ENCODE data around the gene NIPAL3.

The NIPAL3 gene

GRCh38 chr1:24425441-24425840, 9.8 kb downstream of the NIPAL3 start:
- Histone ChIP-seq H3K27me3 (no peaks in the 10 kb centered on the region), H3K4me1 (no peaks in the 10 kb centered on the region), H3K4me2 (no peak overlapping the region), H4K20me1 (no peaks in the 10 kb centered on the region), H3K27ac (no peak overlapping the region), H3K4me3 (no peak overlapping the region), H3K36me3 (peaks cover 0 to 43% (median 20%) of the 10 kb centered on the region in 11 experiments; a peak in 13 of 22 replicates), H3K9me3 (replicated peaks in 1 of 11) (no peaks in the 10 kb centered on the region), H3K9ac (no peak overlapping the region)
- no peak for TF ChIP-seq Cebpa-rat (IDR thresholded peaks at IDR 0.05)

- Histone ChIP-seq H3K4me3 (no peak overlapping the region), H3K36me3 (peaks cover 0 to 38% (median 18%) of the 10 kb centered on the region in 11 experiments; a peak in 12 of 22 replicates), H3K4me1 (no peaks in the 10 kb centered on the region), H3K9ac (no peak overlapping the region), H3K27ac (no peak overlapping the region), H4K20me1 (no peaks in the 10 kb centered on the region), H3K27me3 (no peaks in the 10 kb centered on the region), H3K4me2 (no peak overlapping the region), H3K9me3 (replicated peaks in 1 of 11) (no peaks in the 10 kb centered on the region)
- TF ChIP-seq Cebpa-rat (IDR thresholded peaks at IDR 0.05), result no peak
Observed at GRCh38 chr1:24425922-24426321, 10.3 kb downstream of the NIPAL3 start.

DNA sequence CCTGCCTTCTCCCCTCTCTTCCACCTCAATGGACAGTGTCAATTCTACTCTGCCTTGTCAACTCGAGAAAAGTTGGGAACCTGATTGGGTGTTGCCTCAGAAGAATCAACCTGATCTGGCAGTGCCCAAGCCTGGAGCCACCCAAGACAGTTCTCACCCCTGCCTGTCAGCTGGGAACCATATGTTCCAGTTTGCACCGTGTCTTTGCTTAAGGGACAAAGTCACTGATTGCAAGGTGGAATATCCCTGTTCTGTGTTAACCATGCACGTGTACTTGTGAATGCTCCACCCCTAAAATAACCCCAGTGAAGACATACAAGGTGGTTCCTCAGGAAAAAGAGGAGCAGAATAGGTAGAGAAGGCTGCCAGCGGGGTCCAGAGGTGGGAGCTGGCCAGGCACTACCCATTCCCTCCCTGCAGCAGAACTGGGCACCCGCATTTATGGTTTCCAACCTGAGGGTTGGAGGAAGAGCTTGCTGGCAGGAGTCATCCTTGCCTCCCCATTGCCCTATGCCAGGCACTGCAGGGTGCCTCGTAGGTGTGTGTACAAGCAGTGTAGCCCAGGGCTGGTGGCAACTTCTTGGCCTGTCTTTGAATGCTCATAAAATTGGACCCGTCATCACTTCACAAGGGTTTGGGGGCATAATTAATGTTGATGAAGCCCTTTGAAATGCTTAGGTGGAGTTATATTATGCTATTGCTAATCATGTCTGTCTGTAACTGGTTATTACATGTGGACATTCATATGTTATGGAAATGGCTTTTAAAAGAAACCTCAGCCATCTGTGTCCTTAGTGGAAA, 11.3 kb downstream of the NIPAL3 start:
- TF ChIP-seq Cebpa-rat (IDR thresholded peaks at IDR 0.05), result no peak

GRCh38 chr1:24427545-24427862, 11.9 kb downstream of the NIPAL3 start:
- Histone ChIP-seq H4K20me1 (no peaks in the 10 kb centered on the region), H3K27me3 (no peaks in the 10 kb centered on the region), H3K27ac (no peak overlapping the region), H3K36me3 (peaks cover 0 to 22% (median 4%) of the 10 kb centered on the region in 11 experiments; a peak in 10 of 22 replicates), H3K4me1 (no peaks in the 10 kb centered on the region), H3K4me3 (no peak overlapping the region), H3K9ac (no peak overlapping the region), H3K9me3 (replicated peaks in 1 of 11) (no peaks in the 10 kb centered on the region), H3K4me2 (no peak overlapping the region)
- no peak for TF ChIP-seq Cebpa-rat (IDR thresholded peaks at IDR 0.05)

More for the DNA sequence above, 11.3 kb downstream of the NIPAL3 start:
- H4K20me1 ChIP-seq, result no peaks in the 10 kb centered on the region
- H3K27me3 ChIP-seq, result no peaks in the 10 kb centered on the region
- no peak overlapping the region for H3K27ac ChIP-seq
- H3K9me3 ChIP-seq (replicated peaks in 1 of 11), result no peaks in the 10 kb centered on the region
- H3K4me3 ChIP-seq, result no peak overlapping the region
- H3K9ac ChIP-seq, result no peak overlapping the region
- peaks cover 0 to 28% (median 10%) of the 10 kb centered on the region in 11 experiments; a peak in 12 of 22 replicates for H3K36me3 ChIP-seq
- no peak overlapping the region for H3K4me2 ChIP-seq
- no peaks in the 10 kb centered on the region for H3K4me1 ChIP-seq

DNA sequence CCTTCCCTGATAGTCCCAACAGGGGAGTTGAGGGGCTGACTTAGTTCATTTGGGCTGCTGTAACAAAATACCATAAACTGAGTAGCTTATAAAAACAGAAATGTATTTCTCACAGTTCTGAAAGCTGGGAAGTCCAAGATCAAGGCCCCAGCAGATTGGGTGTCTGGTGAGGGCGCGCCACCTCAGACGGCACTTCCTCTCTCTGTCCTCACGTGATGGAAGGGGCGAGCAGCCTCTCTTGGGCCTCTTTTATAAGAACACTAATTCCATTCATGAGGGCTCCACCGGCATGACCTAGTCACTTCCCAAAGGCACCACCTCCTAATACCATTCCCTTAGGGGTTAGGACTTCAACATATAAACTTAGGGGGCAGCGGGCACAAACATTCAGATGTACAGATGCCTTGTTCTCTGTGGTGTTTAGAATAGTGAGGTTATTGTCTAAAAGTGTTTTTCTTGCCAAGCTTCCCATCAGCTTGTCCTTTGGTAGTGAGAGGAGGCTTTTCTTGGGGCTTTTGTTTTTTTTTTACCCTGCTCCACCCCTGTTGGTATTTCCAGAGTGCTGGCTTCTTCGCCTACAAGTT, 20.3 kb downstream of the NIPAL3 start:
- TF ChIP-seq Cebpa-rat (IDR thresholded peaks at IDR 0.05), result no peak
- peaks cover 0 to 8% (median 0%) of the 10 kb centered on the region in 11 experiments; a peak in 4 of 22 replicates for H3K36me3 ChIP-seq
- no peak overlapping the region for H3K4me3 ChIP-seq

GRCh38 chr1:24437631-24438396, 22.2 kb downstream of the NIPAL3 start:
- H4K20me1 ChIP-seq, result peaks cover 0 to 6% (median 0%) of the 10 kb centered on the region in 11 experiments; a peak in 3 of 22 replicates
- H3K9me3 ChIP-seq (replicated peaks in 1 of 11), result no peaks in the 10 kb centered on the region
- no peak overlapping the region for H3K27ac ChIP-seq
- no peak overlapping the region for H3K4me2 ChIP-seq
- TF ChIP-seq Cebpa-rat (IDR thresholded peaks at IDR 0.05), result no peak
- no peaks in the 10 kb centered on the region for H3K4me1 ChIP-seq
- no peak overlapping the region for H3K4me3 ChIP-seq
- H3K9ac ChIP-seq, result no peak overlapping the region
- peaks cover 0 to 18% (median 5%) of the 10 kb centered on the region in 11 experiments; a peak in 5 of 22 replicates for H3K36me3 ChIP-seq
- H3K27me3 ChIP-seq, result no peaks in the 10 kb centered on the region

More for the DNA sequence above, 20.3 kb downstream of the NIPAL3 start:
- H3K4me2 ChIP-seq, result no peak overlapping the region
- H3K9me3 ChIP-seq (replicated peaks in 1 of 11), result no peaks in the 10 kb centered on the region
- H3K27ac ChIP-seq, result no peak overlapping the region
- H4K20me1 ChIP-seq, result peaks cover 0 to 6% (median 0%) of the 10 kb centered on the region in 11 experiments; a peak in 3 of 22 replicates
- no peaks in the 10 kb centered on the region for H3K27me3 ChIP-seq
- H3K4me1 ChIP-seq, result no peaks in the 10 kb centered on the region
- H3K9ac ChIP-seq, result no peak overlapping the region

- H4K20me1 ChIP-seq, result peaks cover 0 to 6% (median 0%) of the 10 kb centered on the region in 11 experiments; a peak in 3 of 22 replicates
- no peaks in the 10 kb centered on the region for H3K4me1 ChIP-seq
- no peak overlapping the region for H3K4me2 ChIP-seq
- no peak overlapping the region for H3K9ac ChIP-seq
- no peak for TF ChIP-seq Cebpa-rat (IDR thresholded peaks at IDR 0.05)
- H3K27me3 ChIP-seq, result no peaks in the 10 kb centered on the region
- no peak overlapping the region for H3K27ac ChIP-seq
- H3K4me3 ChIP-seq, result no peak overlapping the region
- no peaks in the 10 kb centered on the region for H3K9me3 ChIP-seq (replicated peaks in 1 of 11)
- peaks cover 0 to 18% (median 5%) of the 10 kb centered on the region in 11 experiments; a peak in 5 of 22 replicates for H3K36me3 ChIP-seq
Observed at GRCh38 chr1:24438423-24438901, 22.9 kb downstream of the NIPAL3 start.

DNA sequence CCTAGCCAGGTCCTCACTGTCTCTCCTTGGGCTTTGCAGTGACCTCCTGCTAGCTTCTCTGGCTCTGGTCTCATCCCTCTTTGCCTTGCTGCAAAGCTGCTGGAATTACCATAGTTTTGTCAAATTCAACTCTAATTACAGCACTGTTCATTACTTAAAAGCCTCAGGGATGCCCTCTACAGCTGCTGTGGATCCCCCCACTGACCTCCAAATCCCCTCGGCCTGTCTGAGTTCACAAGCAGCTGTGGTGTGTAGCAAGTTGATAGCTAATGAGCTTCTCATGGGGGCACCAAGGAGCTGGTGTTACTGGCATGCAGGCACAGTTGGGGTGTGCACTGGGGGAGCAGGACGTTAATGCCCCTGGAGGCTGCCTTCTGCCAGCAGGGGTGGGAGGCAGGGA, 24.8 kb downstream of the NIPAL3 start:
- Histone ChIP-seq H3K4me3 (no peak overlapping the region), H3K27me3 (no peaks in the 10 kb centered on the region), H3K9ac (no peak overlapping the region), H3K9me3 (replicated peaks in 1 of 11) (no peaks in the 10 kb centered on the region), H3K4me2 (no peak overlapping the region), H4K20me1 (peaks cover 0 to 6% (median 0%) of the 10 kb centered on the region in 11 experiments; a peak in 3 of 22 replicates), H3K36me3 (peaks cover 0 to 26% (median 7%) of the 10 kb centered on the region in 11 experiments; a peak in 7 of 22 replicates), H3K4me1 (no peaks in the 10 kb centered on the region), H3K27ac (no peak overlapping the region)
- TF ChIP-seq Cebpa-rat (IDR thresholded peaks at IDR 0.05), result no peak

DNA sequence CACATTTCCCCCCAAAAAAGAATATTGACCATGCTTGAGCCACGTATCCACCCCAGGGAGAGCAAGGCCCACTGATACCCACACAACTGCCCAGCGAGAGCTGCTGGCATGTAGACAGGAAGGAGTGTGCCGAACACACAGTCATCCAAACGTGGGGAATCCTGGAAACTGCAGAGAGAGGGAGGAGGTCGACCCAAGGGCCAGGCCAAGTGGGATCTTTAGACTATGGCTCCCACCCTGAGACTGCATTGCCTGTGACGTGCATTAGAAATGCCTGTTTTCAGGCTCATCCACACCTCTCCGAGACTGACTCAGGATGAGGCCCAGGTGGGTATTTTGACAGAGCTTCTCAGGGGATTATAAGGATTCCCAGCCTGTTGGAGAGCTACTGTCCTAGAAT, 25.9 kb downstream of the NIPAL3 start:
- Histone ChIP-seq H3K4me2 (no peak overlapping the region), H4K20me1 (peaks cover 0 to 6% (median 0%) of the 10 kb centered on the region in 11 experiments; a peak in 3 of 22 replicates), H3K4me1 (no peaks in the 10 kb centered on the region), H3K9ac (no peak overlapping the region), H3K4me3 (no peak overlapping the region), H3K9me3 (replicated peaks in 1 of 11) (no peaks in the 10 kb centered on the region), H3K27me3 (no peaks in the 10 kb centered on the region), H3K27ac (no peak overlapping the region), H3K36me3 (peaks cover 0 to 31% (median 9%) of the 10 kb centered on the region in 11 experiments; a peak in 7 of 22 replicates)
- TF ChIP-seq Cebpa-rat (IDR thresholded peaks at IDR 0.05), result no peak

All from BLaER1 treated with 17β-estradiol and CSF1 and Interleukin-3, amounts not matched to agents 10 nM and 100 nM (cell line).